Epidermal melanocyte (primary cell): Measurements from ENCODE around the gene HCFC1R1.
"Not testable (repeated sequence)": the region's sequence is repeated elsewhere in the genome, so short reads cannot be mapped to it uniquely, and the experiment has no call there.

Source experiments
- DNase-seq: peaks from one replicate; pipeline ENCODE4 v3.0.0; 2011; ENCODE audit warnings: low spot score; ENCODE audit not compliant: insufficient read length

Gene HCFC1R1

DNA sequence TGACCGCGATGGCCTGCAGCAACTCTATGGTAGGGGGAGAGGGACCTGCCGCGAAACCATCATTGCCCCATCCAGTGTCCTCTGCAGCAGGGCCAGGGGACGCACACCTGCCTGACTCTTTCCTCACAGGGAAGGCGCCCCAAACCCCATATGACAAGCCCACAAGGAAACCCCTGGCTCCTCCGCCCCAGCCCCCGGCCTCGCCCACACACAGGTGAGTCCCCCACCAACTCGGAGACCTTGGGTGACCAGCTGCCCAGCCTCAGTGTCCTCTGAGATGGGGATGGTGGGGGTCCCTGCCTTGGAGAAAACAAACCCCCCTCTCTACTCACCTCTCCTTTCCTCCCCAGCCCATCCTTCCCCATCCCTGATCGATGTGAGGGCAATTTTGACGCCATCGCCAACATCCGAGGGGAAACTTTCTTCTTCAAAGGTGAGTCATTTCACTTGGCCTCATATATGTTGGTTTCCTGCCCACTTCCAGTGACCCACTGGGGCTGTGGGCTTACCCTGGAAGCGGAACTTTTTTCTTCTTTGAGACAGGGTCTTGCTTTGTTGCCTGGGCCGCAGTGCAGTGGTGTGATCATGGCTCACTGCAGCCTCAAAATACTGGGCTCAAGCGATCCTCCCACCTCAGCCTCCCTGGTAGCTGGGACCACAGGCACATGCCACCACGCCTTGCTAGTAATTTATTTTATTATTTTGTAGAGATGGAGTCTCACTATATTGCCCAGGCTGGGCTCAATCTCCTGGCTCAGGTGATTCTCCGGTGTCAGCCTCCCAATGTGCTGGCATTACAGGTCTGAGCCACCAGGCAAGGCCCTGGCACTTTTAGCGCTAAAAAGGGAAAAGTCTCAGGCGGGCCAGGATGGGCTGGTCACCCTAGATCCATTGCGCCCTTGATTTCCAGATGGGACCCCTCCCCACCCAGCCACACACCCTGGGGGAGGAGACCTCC lies 33.7 kb upstream of the HCFC1R1 start:
- no peak for DNase-seq

DNA sequence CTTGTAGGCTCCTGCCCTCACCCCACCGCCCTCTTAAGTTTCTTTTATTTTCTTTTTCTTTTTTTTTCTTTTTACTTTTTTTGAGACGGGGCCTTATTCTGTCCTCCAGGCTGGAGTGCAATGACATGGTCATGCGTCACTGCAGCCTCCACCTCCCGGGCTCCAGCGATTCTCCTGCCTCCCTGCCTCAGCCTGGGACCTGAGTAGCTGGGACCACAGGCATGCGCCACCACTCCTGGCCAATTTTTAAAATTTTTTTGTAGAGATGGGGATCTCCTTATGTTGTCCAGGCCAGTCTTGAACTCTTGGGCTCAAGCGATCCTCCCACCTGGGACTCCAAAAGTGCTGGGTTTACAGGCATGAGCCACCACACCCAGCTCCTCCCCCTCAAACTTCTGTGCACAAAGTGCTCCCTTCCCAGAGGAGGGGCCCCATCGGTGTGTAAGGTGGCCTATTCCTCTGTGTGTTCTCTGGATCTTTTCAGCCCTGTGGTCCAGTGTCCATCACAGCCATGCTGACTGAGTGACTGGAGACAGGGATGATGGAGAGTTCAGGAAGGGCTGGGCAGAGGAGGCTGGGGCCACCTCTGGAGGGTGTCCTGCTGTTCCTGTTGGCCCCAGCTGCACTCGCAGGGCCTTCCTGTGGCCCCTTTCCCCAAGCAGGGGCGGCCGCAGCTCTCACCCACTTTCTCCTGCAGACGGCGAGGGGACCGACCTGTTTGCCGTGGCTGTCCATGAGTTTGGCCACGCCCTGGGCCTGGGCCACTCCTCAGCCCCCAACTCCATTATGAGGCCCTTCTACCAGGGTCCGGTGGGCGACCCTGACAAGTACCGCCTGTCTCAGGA lies 32.8 kb upstream of the HCFC1R1 start:
- DNase-seq: no peak

DNA sequence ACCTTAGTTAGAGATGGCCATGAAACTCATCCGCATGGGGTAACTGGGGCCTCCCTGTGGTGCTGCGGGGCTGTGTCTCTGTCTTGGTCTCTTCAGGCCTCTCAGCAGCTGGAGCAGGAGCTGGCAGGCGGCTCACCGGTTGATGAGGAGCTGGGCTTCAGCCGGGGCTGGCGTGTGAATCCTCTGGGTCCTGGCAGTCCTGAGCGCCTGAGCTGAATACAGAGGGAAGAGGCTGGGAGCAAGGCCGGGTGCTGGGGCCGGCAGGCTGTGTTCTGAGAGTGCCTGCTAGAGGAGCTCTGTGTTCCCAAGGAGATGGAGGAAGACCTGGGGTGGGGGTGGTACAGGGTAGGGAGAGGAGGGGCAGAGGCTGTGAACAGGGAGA lies 32.0 kb upstream of the HCFC1R1 start:
- DNase-seq: not testable (repeated sequence)

DNA sequence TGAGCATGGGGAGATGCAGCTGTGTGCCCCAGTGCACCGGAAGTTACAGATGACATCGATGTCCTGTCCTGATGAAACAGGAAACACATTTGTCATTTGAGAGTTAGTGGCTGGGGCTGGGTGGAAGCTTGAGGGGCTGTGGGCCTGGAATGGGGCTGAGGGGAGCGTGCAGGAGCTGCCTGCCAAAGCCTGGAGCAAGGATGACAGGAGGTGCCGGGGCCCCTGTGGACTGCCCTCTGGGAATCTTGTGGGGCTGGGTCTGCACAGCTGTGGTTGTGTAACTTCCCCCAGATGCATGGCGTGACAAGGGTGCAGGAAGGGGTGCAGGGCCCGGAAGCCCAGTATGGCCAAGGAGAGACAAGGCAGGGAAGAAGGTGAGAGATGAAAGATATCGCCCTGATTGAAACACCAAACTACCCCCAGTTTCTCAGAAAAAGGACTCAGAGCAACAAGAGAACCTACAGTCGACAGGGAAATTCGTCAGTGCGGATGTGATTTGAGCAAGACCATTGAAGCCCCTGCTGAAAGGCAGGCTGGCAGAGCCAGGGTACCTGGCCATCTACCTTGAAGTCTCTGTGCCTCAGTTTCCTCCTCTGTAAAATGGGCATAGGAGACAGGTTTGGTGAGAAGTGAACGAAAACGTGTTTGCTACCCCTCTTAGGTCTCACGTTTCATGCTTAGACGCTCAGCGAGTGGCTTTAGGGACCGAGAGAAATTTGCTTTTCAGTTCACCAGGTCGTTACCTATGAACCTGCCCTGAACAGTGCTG lies 31.4 kb upstream of the HCFC1R1 start:
- DNase-seq: no peak

DNA sequence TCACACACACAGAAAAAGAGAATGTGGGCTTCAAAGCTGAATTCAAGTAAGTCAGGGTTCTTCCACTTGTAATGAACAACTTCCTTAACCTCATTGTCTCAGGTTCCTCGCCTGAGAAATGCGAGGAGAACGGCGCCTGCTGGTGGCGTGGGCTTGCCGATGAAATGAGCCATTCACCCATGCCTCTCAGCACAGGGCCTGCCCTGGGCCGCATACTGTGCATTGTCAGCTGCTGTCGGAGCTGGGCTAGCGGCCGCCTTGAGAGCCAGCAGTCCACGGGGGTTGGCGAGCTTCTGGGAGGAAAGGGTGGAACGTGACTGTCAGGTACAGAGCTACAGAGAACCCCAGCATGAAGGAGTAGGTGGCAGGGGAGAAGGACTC lies 29.6 kb upstream of the HCFC1R1 start:
- not testable (repeated sequence) for DNase-seq

DNA sequence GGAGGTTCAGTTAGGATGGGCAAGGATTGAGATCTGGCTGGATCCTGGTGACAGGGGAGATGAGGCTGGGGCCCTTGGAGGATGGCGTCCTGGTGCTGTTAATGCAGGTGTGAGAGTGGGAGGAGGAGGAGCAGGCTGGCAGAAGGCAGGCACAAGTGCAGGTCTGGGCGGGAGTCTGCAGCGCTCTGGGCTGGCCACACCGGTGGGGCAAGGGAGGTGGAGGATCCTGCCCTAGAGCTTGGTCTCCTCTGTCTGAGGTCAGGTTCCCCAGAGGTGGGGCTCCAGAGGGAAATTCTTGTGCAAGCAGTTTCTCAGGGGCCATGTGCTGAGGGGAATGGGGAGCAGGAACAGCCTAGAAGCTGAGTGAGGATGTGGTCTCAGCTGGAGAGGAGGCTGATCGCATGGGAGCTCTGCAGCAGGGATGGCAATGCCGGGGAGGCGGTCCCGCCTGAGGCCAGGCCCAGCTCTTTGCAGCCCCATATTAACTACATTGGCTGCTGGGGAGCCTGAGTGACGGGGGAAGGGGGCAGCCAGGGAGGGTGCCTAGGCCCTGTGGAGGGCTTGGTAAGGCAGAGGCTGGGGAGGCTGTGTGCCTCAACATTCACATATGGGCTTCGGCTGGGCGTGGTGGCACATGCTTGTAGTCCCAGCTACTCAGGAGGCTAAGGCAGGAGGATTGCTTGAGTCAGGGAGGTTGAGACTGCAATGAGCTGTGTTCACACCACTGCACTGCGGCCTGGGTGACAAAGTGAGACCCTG lies 29.0 kb upstream of the HCFC1R1 start:
- not testable (repeated sequence) for DNase-seq

DNA sequence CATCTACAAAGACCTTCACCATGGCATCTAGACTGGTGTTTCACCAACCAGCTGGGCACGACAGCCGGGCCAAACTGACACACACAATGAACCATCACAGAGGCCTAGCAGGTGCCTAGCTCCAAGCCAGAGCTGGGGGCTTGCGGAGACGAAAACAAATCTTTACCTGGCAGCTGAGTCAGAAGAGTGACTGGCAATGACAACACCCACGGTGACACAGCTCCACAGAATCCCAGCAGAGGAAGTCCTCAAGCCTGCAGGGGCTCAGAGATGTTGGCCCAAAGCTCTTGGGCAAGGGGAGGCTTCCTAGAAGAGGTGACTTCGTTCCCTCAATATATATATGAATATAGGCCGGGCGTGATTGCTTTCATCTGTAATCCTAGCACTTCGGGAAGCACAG lies 27.8 kb upstream of the HCFC1R1 start:
- DNase-seq: no peak

DNA sequence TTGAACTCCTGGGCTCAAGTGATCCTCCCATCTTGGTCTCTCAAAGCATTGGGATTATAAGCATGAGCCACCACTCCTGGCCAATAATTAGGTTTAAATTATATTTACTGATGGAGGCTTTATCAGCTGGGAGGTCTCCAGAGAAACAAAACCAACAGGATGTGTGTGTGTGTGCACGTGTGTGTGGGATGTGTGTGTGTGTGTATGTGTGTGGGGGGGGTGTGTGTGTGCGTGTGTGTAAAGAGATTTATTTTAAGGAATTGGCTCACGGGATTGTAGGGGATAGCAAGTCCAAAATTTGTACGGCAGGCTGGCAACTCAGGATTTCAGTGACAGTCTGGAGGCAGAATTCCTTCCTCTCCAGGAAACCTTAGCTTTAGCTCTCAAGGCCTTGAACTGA lies 27.3 kb upstream of the HCFC1R1 start:
- no peak for DNase-seq

DNA sequence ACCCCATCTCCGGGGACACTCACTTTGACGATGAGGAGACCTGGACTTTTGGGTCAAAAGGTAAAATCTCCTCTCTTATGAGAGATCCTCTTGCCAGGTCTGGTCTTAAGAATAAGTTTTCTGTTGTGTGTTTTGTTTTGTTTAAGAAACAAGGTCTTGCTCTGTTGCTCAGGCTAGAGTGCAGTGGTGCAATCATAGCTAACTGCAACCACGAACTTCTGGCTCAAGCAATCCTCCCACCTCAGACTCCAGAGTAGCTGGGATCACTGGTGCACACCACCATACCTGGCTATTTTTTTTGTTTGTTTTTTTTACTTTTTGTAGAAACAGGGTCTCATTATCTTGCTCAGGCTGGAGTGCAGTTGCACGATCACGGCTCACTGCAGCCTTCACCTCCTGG lies 26.7 kb upstream of the HCFC1R1 start:
- DNase-seq: no peak

DNA sequence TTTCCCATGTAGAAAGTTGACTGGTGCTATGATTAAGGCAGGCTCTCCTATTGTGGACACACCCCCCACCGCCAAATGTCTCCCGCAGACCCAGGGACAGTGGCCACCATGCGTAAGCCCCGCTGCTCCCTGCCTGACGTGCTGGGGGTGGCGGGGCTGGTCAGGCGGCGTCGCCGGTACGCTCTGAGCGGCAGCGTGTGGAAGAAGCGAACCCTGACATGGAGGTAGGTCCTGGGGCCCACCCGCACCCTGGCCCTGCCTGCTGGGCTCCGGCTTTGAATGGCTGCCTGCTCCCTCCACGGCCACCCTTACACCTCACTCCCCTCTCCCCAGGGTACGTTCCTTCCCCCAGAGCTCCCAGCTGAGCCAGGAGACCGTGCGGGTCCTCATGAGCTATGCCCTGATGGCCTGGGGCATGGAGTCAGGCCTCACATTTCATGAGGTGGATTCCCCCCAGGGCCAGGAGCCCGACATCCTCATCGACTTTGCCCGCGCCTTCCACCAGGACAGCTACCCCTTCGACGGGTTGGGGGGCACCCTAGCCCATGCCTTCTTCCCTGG lies 26.3 kb upstream of the HCFC1R1 start:
- no peak for DNase-seq

DNA sequence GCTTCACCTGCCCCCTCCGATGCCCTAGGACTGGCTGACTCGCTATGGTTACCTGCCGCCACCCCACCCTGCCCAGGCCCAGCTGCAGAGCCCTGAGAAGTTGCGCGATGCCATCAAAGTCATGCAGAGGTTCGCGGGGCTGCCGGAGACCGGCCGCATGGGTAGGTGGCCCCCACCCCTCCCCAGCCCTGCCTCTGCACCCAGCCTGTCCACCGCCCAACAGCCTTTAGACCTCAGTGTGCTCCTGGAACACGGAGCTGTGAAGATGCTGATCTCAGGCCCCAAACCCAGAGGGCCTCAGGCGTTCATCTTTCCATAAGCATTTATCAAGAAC lies 23.6 kb upstream of the HCFC1R1 start:
- DNase-seq: no peak

DNA sequence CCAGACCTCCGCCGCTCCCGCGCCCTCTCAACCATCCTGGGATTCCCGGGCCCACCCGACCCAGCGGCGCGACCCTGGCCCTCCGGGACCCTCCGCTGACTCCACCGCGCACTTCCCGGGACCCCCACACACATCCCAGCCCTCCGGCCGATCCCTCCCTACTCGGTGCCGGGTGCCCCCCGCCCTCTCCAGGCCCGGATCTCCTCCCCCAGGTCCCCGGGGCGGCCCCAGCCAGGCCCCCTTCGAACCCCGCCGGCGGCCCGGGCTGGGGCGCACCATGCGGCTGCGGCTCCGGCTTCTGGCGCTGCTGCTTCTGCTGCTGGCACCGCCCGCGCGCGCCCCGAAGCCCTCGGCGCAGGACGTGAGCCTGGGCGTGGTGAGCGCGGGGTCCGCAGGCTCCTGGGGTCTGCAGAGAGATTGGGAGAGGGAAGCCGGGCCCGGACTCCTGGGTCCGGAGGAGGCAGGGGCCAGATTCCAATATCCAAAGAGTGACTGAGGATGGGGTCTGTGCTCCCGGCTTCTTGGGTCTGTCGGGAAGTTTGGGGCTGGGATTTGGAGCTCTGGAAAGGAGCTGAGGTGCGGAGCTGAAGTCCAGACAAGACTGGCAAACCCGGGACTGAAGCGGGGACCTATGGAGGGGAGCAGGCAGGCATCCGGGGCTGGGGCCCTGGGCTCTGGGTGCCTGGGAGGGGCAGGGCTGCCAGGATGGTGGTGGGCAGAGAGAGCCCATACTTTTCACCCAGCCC lies 23.1 kb upstream of the HCFC1R1 start:
- no peak for DNase-seq

DNA sequence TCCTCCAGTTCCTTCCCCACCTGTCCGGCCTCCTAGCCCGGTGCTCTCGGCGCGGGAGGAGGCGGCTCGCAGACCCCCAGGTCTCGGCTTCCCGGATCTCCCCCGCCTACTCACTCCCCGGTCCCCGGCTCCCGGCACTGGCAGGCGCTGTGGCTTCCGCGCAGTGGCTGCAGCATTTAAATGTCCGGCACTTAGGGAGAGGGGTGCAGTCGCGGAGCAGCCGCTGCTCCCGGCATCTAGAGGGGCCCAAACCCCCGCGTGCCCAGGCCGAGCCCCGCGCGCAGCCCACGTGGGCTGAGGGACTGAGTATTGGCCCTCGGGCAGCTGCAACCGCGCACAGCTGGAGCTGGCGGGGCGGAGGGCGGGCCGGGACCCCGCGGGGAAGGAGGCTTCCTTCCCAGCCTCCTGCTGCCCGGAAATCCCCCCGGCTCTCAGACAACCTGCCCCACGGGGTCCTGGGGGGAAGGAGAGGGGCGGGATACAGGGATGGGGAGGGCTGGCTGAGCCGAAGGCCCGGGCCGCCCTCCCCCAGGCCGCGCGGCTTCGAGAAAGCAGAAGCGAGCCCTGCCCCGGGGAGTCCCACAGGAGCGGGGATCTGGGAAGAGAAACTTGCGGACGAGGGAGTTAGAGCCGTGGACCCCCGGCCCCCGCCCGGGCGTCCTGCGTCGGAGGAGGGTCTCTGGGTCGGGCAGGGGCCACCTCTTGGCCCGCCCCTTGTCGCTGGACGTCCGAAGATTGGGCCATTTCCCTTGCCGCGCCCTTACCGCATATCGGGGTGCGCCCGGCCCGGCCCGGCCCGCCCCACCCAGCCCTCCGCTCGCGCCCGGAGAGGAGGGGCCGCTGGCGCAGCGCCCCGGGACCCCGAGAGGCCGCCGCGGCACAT lies 22.3 kb upstream of the HCFC1R1 start, which contains the start of gene MMP25:
Gene MMP25, plus strand, starts transcription at position 804 of the 883 bp plus-strand sequence. CDS start 357 bp downstream, outside the sequence.
- no peak for DNase-seq

DNA sequence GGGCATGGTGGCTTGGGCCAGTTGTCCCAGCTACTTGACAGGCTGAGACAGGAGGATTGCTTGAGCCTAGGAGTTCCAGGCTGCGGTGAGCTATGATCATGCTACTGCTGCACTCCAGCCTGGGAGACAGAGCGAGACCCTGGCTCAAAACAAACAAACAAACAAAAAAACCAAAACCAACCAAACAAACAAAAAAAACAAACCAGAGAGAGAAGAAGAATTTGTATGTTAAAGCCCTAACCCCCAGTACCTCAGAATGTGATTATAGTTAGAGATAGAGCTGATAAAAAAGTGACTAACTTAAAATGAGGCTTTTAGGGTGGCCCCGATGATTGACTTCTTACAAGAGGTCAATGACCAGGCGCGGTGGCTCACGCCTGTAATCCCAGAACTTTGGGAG lies 21.0 kb upstream of the HCFC1R1 start:
- no peak for DNase-seq

DNA sequence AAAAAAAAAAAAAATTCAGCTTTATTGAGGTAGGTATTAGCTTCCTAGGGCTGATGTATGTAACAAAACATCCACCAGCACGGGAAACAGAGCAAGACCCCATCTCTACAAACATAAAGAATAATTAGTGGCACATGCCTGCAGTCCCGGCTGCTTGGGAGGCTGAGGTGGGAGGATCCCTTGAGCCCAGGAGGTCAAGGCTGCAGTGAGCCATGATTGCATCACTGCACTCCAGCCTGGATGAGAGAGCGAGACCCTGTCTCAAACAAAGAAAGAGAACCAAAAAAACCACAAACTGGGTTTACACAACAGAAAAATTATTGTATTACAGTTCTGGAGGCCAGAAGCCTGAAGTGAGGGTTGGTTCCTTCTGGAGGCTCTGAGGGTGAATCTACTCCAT lies 18.6 kb upstream of the HCFC1R1 start:
- no peak for DNase-seq

DNA sequence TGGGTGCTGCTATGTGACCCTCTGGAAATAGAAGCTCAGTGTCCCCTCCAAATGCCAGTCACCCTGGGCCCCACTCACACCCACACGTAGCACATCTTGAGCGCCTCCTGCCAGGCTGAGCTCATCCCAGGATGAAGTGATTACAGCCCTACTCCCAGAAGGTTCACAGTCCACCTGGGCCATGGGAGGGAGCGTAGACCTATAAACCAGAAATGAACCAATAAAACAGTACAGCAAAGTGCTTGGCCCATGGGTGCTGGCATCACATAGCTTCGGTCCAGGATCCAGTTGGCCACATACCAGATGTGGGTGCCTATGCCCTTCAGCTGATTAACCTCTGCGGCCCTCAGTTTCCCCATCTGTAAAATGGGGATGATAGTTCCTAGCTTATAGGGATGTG lies 15.2 kb upstream of the HCFC1R1 start:
- DNase-seq: no peak

DNA sequence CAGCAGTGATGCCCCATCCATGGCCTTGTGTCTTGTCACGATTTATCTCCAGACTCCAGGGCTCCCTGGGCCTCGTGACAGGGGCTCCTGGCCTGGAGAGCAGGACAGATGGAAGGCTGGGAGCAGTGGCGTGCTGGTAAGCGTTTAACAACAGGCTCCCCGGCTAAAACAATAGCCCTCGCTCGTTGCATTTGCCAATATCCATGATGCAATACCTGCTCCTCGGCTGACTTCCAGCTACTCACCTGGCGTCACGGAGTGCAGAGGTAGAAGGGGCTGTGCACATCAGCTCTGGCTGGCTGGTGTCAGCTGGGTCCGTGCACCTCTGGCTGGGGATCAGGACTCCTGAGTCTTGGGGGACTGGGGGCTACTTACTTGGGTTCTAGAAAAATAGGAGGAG lies 14.5 kb upstream of the HCFC1R1 start:
- DNase-seq: no peak

DNA sequence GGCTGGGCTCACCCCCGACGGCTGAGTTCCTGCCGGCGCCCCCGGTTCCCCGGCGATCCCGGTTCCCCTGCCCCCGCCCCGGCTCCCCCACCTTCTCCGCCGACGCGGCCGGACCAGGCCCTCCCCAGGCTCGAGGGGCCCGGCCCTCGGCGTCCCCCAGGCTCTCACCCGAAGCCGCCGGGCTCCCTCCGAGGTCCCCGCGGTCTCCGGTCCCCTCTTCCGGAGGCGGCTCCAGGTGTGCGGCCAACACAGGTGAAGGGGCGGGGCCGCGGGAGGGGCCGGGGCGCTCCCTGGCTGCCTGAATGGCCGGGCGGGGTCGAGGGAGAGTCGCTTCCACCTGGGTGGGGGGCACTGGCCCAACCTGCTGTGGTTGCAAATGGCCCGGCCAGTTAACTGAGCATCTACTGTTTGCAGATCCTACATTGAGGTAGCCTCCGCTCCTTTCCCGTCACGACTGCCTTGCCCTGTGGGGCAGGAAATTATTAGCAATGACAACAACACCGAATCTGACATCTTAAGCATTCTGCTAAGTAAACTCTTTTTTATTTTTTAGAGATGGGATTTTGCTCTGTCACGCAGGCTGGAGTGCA lies 13.1 kb upstream of the HCFC1R1 start, which contains the start of gene BICDL2:
Gene BICDL2, minus strand, starts transcription at position 219 of the 590 bp plus-strand sequence. CDS start 1,448 bp downstream, outside the sequence.
- DNase-seq: no peak
